ENCODE results near the gene CRYBB3.

Gene CRYBB3

DNA sequence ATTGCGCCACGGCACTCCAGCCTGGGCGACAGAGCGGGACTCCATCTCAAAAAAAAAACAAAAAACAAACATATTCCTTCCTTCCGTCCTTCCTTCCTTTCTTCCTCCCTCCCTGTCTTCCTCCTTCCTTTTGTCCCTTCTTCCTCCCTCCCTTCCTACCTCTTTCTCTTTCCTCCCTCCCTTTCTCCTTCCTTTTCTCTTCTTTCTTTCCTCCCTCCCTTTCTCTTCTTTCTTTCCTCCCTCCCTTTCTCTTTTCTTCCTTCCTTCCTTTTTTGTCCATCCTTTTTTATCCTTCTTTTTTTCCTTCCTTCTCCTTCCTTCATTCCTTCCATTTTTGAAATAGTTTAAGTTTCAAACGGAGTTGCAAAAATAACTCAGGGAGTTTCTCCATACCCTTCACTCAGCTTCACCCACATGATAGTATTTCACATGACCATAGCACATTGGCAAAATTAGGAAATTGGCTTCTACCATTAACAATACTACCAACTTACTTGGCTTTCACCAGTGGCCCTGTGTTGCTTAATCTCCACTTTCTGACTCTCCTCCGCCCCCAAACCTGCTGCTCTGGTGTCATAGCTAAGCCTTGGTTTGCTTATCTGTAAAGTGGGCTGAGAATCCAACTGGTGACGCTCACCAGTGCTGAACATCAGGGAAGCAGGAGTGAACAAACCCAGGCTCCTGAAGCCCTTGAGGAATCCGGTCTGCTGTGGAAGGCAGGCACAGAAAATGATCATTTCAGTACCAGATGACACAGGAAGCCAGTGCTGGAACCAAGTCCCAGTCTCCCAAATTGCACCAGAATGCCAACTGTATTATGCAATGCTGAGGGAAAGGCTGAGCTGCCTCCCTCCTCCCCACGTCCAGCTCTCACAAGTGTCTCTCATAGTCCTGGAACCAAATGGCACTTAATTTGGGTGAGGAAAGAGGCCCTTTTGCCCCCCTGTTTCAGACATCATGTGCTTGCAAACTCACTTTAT, 17.2 kb upstream of the CRYBB3 start:
- Mint-ChIP-seq H3K27me3 (peaks cover 5% of the 10 kb centered on the region), H3K4me1 (ENCODE audit: low read depth) (no peaks in the 10 kb centered on the region), H3K36me3 (ENCODE audit: low read depth) (no peaks in the 10 kb centered on the region), H3K27ac (no peak overlapping the region), H3K4me3 (no peak overlapping the region), H3K9me3 (peaks cover 11% of the 10 kb centered on the region)
- intact Hi-C loops (cut with micrococcal nuclease), result no loop called here

GRCh38 chr22:25183949-25184619, 15.6 kb upstream of the CRYBB3 start:
- Mint-ChIP-seq H3K27me3 (peaks cover 5% of the 10 kb centered on the region), H3K9me3 (peaks cover 11% of the 10 kb centered on the region), H3K4me3 (no peak overlapping the region), H3K27ac (no peak overlapping the region), H3K4me1 (ENCODE audit: low read depth) (no peaks in the 10 kb centered on the region), H3K36me3 (ENCODE audit: low read depth) (no peaks in the 10 kb centered on the region)
- intact Hi-C loops (cut with micrococcal nuclease), result no loop called here

- Mint-ChIP-seq H3K27me3 (peaks cover 2% of the 10 kb centered on the region), H3K36me3 (ENCODE audit: low read depth) (no peaks in the 10 kb centered on the region), H3K4me1 (ENCODE audit: low read depth) (no peaks in the 10 kb centered on the region), H3K27ac (no peak overlapping the region), H3K4me3 (no peak overlapping the region), H3K9me3 (no peaks in the 10 kb centered on the region)
- intact Hi-C loops (cut with micrococcal nuclease), result no loop called here
Measured at GRCh38 chr22:25186140-25186539, 13.5 kb upstream of the CRYBB3 start.

- Mint-ChIP-seq H3K9me3 (no peaks in the 10 kb centered on the region), H3K4me3 (no peak overlapping the region), H3K36me3 (ENCODE audit: low read depth) (no peaks in the 10 kb centered on the region), H3K4me1 (ENCODE audit: low read depth) (no peaks in the 10 kb centered on the region), H3K27ac (no peak overlapping the region), H3K27me3 (no peaks in the 10 kb centered on the region)
- intact Hi-C loops (cut with micrococcal nuclease), result no loop called here
Measured at GRCh38 chr22:25187469-25187868, 12.2 kb upstream of the CRYBB3 start.

- no peaks in the 10 kb centered on the region for H3K4me1 Mint-ChIP-seq (ENCODE audit: low read depth)
- H3K27me3 Mint-ChIP-seq, result no peaks in the 10 kb centered on the region
- no peaks in the 10 kb centered on the region for H3K36me3 Mint-ChIP-seq (ENCODE audit: low read depth)
- no peak overlapping the region for H3K27ac Mint-ChIP-seq
- H3K9me3 Mint-ChIP-seq, result no peaks in the 10 kb centered on the region
- intact Hi-C loops (cut with micrococcal nuclease), result no loop called here
- no peak overlapping the region for H3K4me3 Mint-ChIP-seq
Measured at GRCh38 chr22:25192406-25192805, 7.3 kb upstream of the CRYBB3 start.

GRCh38 chr22:25193130-25193529, 6.5 kb upstream of the CRYBB3 start:
- Mint-ChIP-seq H3K27ac (no peak overlapping the region), H3K36me3 (ENCODE audit: low read depth) (no peaks in the 10 kb centered on the region), H3K4me1 (ENCODE audit: low read depth) (no peaks in the 10 kb centered on the region), H3K4me3 (no peak overlapping the region), H3K9me3 (no peaks in the 10 kb centered on the region), H3K27me3 (no peaks in the 10 kb centered on the region)
- intact Hi-C loops (cut with micrococcal nuclease), result no loop called here

GRCh38 chr22:25193548-25193947, 6.1 kb upstream of the CRYBB3 start:
- Mint-ChIP-seq H3K4me1 (ENCODE audit: low read depth) (no peaks in the 10 kb centered on the region), H3K27ac (no peak overlapping the region), H3K9me3 (no peaks in the 10 kb centered on the region)

GRCh38 chr22:25196326-25196725, 3.3 kb upstream of the CRYBB3 start:
- no peak overlapping the region for H3K27ac Mint-ChIP-seq
- H3K9me3 Mint-ChIP-seq, result no peaks in the 10 kb centered on the region
- no peaks in the 10 kb centered on the region for H3K36me3 Mint-ChIP-seq (ENCODE audit: low read depth)
- intact Hi-C loops (cut with micrococcal nuclease), result no loop called here
- H3K4me1 Mint-ChIP-seq (ENCODE audit: low read depth), result no peaks in the 10 kb centered on the region
- H3K4me3 Mint-ChIP-seq, result no peak overlapping the region
- no peaks in the 10 kb centered on the region for H3K27me3 Mint-ChIP-seq

More at GRCh38 chr22:25193548-25193947, 6.1 kb upstream of the CRYBB3 start:
- intact Hi-C loops (cut with micrococcal nuclease), result no loop called here
- Mint-ChIP-seq H3K36me3 (ENCODE audit: low read depth) (no peaks in the 10 kb centered on the region), H3K27me3 (no peaks in the 10 kb centered on the region), H3K4me3 (no peak overlapping the region)

DNA sequence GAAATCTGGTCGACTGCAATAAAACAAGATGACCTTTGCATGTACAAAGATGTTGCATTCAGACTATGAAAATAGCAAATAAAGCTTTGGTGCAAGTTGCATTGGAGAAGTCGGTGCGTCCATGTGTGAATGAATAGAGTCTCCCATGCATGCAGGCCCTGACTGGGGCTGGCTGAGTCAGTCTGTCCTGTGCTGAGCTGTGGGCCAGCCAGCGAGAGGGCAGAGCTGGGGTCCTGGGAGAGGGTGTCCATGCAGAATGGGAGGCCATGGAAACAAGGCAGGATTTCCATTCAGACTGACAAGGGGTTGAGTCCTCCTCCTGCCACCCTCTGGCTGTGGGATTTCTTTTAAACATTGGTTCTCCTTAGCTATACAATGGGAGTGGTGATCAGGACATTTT, 2.3 kb upstream of the CRYBB3 start:
- Mint-ChIP-seq H3K27ac (no peak overlapping the region), H3K4me3 (no peak overlapping the region), H3K9me3 (no peaks in the 10 kb centered on the region), H3K4me1 (ENCODE audit: low read depth) (no peaks in the 10 kb centered on the region), H3K36me3 (ENCODE audit: low read depth) (no peaks in the 10 kb centered on the region), H3K27me3 (no peaks in the 10 kb centered on the region)
- intact Hi-C loops (cut with micrococcal nuclease), result no loop called here

DNA sequence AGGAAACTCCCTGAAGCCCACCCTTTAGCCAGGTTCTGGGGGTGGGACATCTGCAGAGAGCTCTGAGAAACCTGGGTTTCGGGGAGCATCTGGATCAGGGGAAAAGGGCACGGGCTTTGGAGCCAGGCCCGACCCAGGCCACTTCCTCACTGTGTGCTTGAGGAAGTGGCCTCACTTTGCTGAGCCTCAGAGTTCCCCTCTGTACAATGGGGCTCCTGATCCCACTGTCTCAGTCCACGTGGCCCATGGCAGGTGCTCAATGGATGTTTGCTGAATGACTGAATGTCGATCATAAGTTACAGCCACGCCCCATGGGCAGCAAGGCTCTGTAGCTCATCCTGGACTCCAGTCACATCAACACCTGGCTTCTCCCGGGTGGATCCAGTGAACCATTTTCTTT, 1.3 kb downstream of the CRYBB3 start:
- Mint-ChIP-seq H3K27me3 (no peaks in the 10 kb centered on the region), H3K9me3 (no peaks in the 10 kb centered on the region), H3K36me3 (ENCODE audit: low read depth) (no peaks in the 10 kb centered on the region), H3K4me3 (no peak overlapping the region), H3K4me1 (ENCODE audit: low read depth) (no peaks in the 10 kb centered on the region), H3K27ac (no peak overlapping the region)
- intact Hi-C loops (cut with micrococcal nuclease), result loop anchor here (5.0 kb wide), 1 partner anchor 576 kb away; no protein-coding TSS in a partner anchor

GRCh38 chr22:25201557-25202273, 2.1 kb downstream of the CRYBB3 start:
- no peaks in the 10 kb centered on the region for H3K9me3 Mint-ChIP-seq
- H3K27ac Mint-ChIP-seq, result no peak overlapping the region
- H3K4me1 Mint-ChIP-seq (ENCODE audit: low read depth), result no peaks in the 10 kb centered on the region
- no peak overlapping the region for H3K4me3 Mint-ChIP-seq
- no peaks in the 10 kb centered on the region for H3K36me3 Mint-ChIP-seq (ENCODE audit: low read depth)
- intact Hi-C loops (cut with micrococcal nuclease), result loop anchor here (5.0 kb wide), 1 partner anchor 576 kb away; no protein-coding TSS in a partner anchor
- no peaks in the 10 kb centered on the region for H3K27me3 Mint-ChIP-seq

GRCh38 chr22:25202290-25202921, 2.7 kb downstream of the CRYBB3 start:
- Mint-ChIP-seq H3K4me3 (no peak overlapping the region), H3K36me3 (ENCODE audit: low read depth) (no peaks in the 10 kb centered on the region), H3K27ac (no peak overlapping the region), H3K9me3 (no peaks in the 10 kb centered on the region), H3K4me1 (ENCODE audit: low read depth) (no peaks in the 10 kb centered on the region), H3K27me3 (no peaks in the 10 kb centered on the region)
- intact Hi-C loops (cut with micrococcal nuclease), result loop anchor here (5.0 kb wide), 1 partner anchor 575 kb away; no protein-coding TSS in a partner anchor

DNA sequence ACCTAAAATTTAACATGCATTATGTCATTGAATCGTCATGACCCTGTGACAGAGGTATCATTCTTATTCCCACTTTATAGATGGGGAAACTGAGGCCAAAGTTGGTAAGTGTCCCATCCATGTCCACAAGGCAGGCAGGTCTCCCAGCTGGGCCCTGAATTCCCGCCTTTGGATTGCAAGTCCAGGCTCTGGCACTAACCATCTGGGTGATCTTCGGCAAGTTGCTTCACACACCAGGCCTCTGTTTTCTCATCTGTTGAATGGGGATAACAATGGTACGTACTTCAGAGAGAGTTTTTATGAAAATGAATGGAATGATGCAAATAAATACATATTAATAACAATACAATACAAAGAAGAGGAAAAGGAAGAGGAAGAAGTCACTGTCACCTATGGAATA, 3.4 kb downstream of the CRYBB3 start:
- Mint-ChIP-seq H3K4me3 (no peak overlapping the region), H3K36me3 (ENCODE audit: low read depth) (no peaks in the 10 kb centered on the region), H3K27me3 (no peaks in the 10 kb centered on the region), H3K27ac (no peak overlapping the region), H3K4me1 (ENCODE audit: low read depth) (no peaks in the 10 kb centered on the region), H3K9me3 (no peaks in the 10 kb centered on the region)
- intact Hi-C loops (cut with micrococcal nuclease), result loop anchor here (5.0 kb wide), 1 partner anchor 574 kb away; no protein-coding TSS in a partner anchor
